Measurements from ENCODE around the gene ATXN7L1. TPM values are rescaled to one million over a fixed set of nuclear protein-coding genes. Genes with fewer than 3 reads are reported as not detected.
A peak's percentile ranks its signal among the peaks of the same experiment; 100 is the strongest.

Gene ATXN7L1
- total and polyA plus RNA-seq, 2 of the 8 experiments (the other 6 are each of a cell fraction or from before 2014, with no cell fraction given), result 14.3 to 34.0 TPM

- TF ChIP-seq SUZ12 (IDR thresholded peaks at IDR 0.05; ENCODE audit: low read length) (no peak), BCL11A (IDR thresholded peaks at IDR 0.05; ENCODE audit: low read depth in 2 of 2, low read length in 2 of 2) (no peak), CTCF (IDR thresholded peaks at IDR 0.05; ENCODE audit: control extremely low read depth in 1 of 3, insufficient read depth in 1 of 3, low read depth in 1 of 3, low read length in 3 of 3) (peak; percentile 61 to 85 (median 71)), PHF8 (conservative IDR thresholded peaks at IDR 0.05; ENCODE audit: low read depth, low read length) (no peak), CHD1 (IDR thresholded peaks at IDR 0.05; ENCODE audit: low read depth, low read length) (no peak), CBX5 (IDR thresholded peaks at IDR 0.05; ENCODE audit: low read depth, low read length) (no peak), SRF (IDR thresholded peaks at IDR 0.05; ENCODE audit: low read depth, low read length) (no peak), TAF7 (optimal IDR thresholded peaks at IDR 0.05; ENCODE audit: borderline replicate concordance, low read depth, low read length) (no peak), TAF1 (IDR thresholded peaks at IDR 0.05; ENCODE audit: low read depth, low read length) (0 out of 2 replicates have a peak, but pooled peaks have one; percentile 10), RFX5 (IDR thresholded peaks at IDR 0.05; ENCODE audit: borderline replicate concordance, low read depth, low read length) (no peak), RXRA (IDR thresholded peaks at IDR 0.05; ENCODE audit: insufficient read depth, low read depth, low read length) (no peak), SP4 (IDR thresholded peaks at IDR 0.05; ENCODE audit: low read length) (no peak), KDM1A (IDR thresholded peaks at IDR 0.05; ENCODE audit: borderline replicate concordance, low read length) (0 out of 2 replicates have a peak, but pooled peaks have one; percentile 18), YY1 (IDR thresholded peaks at IDR 0.05; ENCODE audit: low read depth, low read length) (0 out of 2 replicates have a peak, but pooled peaks have one; percentile 14), CTBP2 (IDR thresholded peaks at IDR 0.05; ENCODE audit: borderline replicate concordance, insufficient read depth, insufficient read length, low read length) (no peak), SIX5 (IDR thresholded peaks at IDR 0.05; ENCODE audit: low read depth, low read length) (no peak), CREB1 (IDR thresholded peaks at IDR 0.05) (peak; percentile 46; the same call in 1 of the 2 replicates), EGR1 (IDR thresholded peaks at IDR 0.05; ENCODE audit: borderline replicate concordance, low read depth, low read length) (0 out of 2 replicates have a peak, but pooled peaks have one; percentile 21), MAFK (IDR thresholded peaks at IDR 0.05; ENCODE audit: low read depth, low read length) (peak; percentile 70; the same call in 1 of the 2 replicates)
- TF ChIP-seq, protein P1, sequence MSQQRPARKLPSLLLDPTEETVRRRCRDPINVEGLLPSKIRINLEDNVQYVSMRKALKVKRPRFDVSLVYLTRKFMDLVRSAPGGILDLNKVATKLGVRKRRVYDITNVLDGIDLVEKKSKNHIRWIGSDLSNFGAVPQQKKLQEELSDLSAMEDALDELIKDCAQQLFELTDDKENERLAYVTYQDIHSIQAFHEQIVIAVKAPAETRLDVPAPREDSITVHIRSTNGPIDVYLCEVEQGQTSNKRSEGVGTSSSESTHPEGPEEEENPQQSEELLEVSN (IDR thresholded peaks at IDR 0.05), result 0 out of 2 replicates have a peak, but pooled peaks have one; percentile 34
- TF ChIP-seq, protein P2, sequence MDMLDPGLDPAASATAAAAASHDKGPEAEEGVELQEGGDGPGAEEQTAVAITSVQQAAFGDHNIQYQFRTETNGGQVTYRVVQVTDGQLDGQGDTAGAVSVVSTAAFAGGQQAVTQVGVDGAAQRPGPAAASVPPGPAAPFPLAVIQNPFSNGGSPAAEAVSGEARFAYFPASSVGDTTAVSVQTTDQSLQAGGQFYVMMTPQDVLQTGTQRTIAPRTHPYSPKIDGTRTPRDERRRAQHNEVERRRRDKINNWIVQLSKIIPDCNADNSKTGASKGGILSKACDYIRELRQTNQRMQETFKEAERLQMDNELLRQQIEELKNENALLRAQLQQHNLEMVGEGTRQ (IDR thresholded peaks at IDR 0.05; ENCODE audit: low read length), result no peak
Measured at GRCh38 chr7:105643384-105643783, 233.0 kb downstream of the ATXN7L1 start (continued).

All from H1 (cell line).